HepG2 (cell line): ENCODE results near the gene TMX1.

Experiments used
- ATF6 ChIP-seq: sonication (generic); formaldehyde crosslinking; conservative IDR thresholded peaks from 2 replicates; pipeline ENCODE4 v1.4.0; 2020; ENCODE audit warnings: missing genetic modification reagents
- DPF2 ChIP-seq: sonication (generic); formaldehyde crosslinking; IDR thresholded peaks from 2 replicates; pipeline ENCODE4 v1.4.0; 2020; ENCODE audit warnings: mild to moderate bottlenecking, low read depth, missing genetic modification reagents, borderline replicate concordance
- FOXA1 ChIP-seq, 2 experiments: fragments of 450-650 bp in 1 of 2; sonication (generic) in 1 of 2; formaldehyde crosslinking in 1 of 2; IDR thresholded peaks; 2 replicates each; pipeline versions ENCODE4 v1.4.0 to v1.6.1; 2016 to 2020; ENCODE audit warnings: missing genetic modification reagents in 1 of 2
- HDAC6 ChIP-seq: fragments of 200-600 bp; sonication (generic); IDR thresholded peaks from 2 replicates; pipeline ENCODE4 v1.7.0; 2017; ENCODE audit warnings: mild to moderate bottlenecking, antibody characterized with exemption, low read length, low read depth
- MAFG ChIP-seq: sonication (generic); formaldehyde crosslinking; IDR thresholded peaks from 2 replicates; pipeline ENCODE4 v1.5.1; 2020; ENCODE audit warnings: mild to moderate bottlenecking, missing genetic modification reagents
- MAX ChIP-seq: IDR thresholded peaks from 2 replicates; pipeline ENCODE4 v1.6.1; 2012; ENCODE audit warnings: inconsistent platforms
- MYC ChIP-seq: sonication (generic); formaldehyde crosslinking; IDR thresholded peaks from 2 replicates; pipeline ENCODE4 v1.9.0; 2021; ENCODE audit warnings: missing genetic modification reagents, borderline replicate concordance
- RBFOX2 ChIP-seq: fragments of 200-400 bp; formaldehyde crosslinking; IDR thresholded peaks from 2 replicates; pipeline ENCODE4 v1.6.1; 2017; ENCODE audit warnings: low read depth, mild to moderate bottlenecking, low read length
- YY1 ChIP-seq: IDR thresholded peaks from 2 replicates; pipeline ENCODE4 v1.6.1; 2011; ENCODE audit warnings: low read length, low read depth, moderate library complexity, mild to moderate bottlenecking; ENCODE audit not compliant: insufficient read depth, insufficient replicate concordance
- ZFP36L2 ChIP-seq: sonication (generic); formaldehyde crosslinking; IDR thresholded peaks from 2 replicates; pipeline ENCODE4 v1.4.0; 2020; ENCODE audit warnings: missing genetic modification reagents
- ZNF274 ChIP-seq: sonication (generic); formaldehyde crosslinking; IDR thresholded peaks from 2 replicates; pipeline ENCODE4 v1.5.1; 2020; ENCODE audit warnings: mild to moderate bottlenecking, missing genetic modification reagents
- ZNF543 ChIP-seq: sonication (generic); formaldehyde crosslinking; IDR thresholded peaks from 2 replicates; pipeline ENCODE4 v1.4.0; 2020; ENCODE audit warnings: mild to moderate bottlenecking, missing genetic modification reagents
- TF ChIP-seq, protein P1 (sequence below): IDR thresholded peaks from 2 replicates; pipeline ENCODE4 v1.6.1; 2012; ENCODE audit warnings: low read length, improper control_type of control experiment
- TF ChIP-seq, protein P2 (sequence below), 2 experiments: fragments of 450-650 bp in 1 of 2; sonication (generic) in 1 of 2; formaldehyde crosslinking in 1 of 2; IDR thresholded peaks; 2 replicates each; pipeline versions ENCODE4 v1.6.1 to v1.8.0; 2016 to 2022; ENCODE audit warnings: antibody characterized with exemption in 1 of 2, mild to moderate bottlenecking in 1 of 2, missing genetic modification reagents in 1 of 2

DNA sequence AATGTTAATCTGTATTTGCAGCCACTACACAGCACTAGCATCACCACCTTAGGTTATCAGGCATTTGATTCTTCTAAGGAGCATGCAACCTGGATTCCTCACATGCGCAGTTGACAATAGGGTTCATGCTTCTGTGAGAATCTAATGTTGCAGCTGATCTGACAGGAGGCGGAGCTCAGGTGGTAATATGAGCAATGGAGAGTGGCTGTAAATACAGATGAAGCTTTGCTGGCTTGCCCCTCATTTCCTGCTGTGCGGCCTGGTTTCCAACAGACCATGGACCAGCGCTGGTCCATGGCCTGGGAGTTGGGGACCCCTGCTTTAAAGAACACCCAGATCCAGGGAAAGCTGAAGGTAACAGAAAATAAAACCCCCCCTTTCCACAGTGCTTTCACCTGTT lies 51.0 kb downstream of the TMX1 start:
- TF ChIP-seq ZNF543 (CRISPR knock-in tag) (no peak), ZNF274 (CRISPR knock-in tag) (no peak), DPF2 (CRISPR knock-in tag) (no peak), FOXA1 (IDR thresholded peaks at IDR 0.05) (no peak), FOXA1 (CRISPR knock-in tag; IDR thresholded peaks at IDR 0.05) (no peak), MAX (no peak), ATF6 (CRISPR knock-in tag) (no peak), YY1 (no peak), MYC (CRISPR knock-in tag) (no peak), RBFOX2 (no peak), HDAC6 (no peak), MAFG (CRISPR knock-in tag) (no peak), ZFP36L2 (CRISPR knock-in tag) (no peak)
- TF ChIP-seq, protein P1, sequence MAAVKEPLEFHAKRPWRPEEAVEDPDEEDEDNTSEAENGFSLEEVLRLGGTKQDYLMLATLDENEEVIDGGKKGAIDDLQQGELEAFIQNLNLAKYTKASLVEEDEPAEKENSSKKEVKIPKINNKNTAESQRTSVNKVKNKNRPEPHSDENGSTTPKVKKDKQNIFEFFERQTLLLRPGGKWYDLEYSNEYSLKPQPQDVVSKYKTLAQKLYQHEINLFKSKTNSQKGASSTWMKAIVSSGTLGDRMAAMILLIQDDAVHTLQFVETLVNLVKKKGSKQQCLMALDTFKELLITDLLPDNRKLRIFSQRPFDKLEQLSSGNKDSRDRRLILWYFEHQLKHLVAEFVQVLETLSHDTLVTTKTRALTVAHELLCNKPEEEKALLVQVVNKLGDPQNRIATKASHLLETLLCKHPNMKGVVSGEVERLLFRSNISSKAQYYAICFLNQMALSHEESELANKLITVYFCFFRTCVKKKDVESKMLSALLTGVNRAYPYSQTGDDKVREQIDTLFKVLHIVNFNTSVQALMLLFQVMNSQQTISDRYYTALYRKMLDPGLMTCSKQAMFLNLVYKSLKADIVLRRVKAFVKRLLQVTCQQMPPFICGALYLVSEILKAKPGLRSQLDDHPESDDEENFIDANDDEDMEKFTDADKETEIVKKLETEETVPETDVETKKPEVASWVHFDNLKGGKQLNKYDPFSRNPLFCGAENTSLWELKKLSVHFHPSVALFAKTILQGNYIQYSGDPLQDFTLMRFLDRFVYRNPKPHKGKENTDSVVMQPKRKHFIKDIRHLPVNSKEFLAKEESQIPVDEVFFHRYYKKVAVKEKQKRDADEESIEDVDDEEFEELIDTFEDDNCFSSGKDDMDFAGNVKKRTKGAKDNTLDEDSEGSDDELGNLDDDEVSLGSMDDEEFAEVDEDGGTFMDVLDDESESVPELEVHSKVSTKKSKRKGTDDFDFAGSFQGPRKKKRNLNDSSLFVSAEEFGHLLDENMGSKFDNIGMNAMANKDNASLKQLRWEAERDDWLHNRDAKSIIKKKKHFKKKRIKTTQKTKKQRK, result no peak
- TF ChIP-seq, protein P2, sequence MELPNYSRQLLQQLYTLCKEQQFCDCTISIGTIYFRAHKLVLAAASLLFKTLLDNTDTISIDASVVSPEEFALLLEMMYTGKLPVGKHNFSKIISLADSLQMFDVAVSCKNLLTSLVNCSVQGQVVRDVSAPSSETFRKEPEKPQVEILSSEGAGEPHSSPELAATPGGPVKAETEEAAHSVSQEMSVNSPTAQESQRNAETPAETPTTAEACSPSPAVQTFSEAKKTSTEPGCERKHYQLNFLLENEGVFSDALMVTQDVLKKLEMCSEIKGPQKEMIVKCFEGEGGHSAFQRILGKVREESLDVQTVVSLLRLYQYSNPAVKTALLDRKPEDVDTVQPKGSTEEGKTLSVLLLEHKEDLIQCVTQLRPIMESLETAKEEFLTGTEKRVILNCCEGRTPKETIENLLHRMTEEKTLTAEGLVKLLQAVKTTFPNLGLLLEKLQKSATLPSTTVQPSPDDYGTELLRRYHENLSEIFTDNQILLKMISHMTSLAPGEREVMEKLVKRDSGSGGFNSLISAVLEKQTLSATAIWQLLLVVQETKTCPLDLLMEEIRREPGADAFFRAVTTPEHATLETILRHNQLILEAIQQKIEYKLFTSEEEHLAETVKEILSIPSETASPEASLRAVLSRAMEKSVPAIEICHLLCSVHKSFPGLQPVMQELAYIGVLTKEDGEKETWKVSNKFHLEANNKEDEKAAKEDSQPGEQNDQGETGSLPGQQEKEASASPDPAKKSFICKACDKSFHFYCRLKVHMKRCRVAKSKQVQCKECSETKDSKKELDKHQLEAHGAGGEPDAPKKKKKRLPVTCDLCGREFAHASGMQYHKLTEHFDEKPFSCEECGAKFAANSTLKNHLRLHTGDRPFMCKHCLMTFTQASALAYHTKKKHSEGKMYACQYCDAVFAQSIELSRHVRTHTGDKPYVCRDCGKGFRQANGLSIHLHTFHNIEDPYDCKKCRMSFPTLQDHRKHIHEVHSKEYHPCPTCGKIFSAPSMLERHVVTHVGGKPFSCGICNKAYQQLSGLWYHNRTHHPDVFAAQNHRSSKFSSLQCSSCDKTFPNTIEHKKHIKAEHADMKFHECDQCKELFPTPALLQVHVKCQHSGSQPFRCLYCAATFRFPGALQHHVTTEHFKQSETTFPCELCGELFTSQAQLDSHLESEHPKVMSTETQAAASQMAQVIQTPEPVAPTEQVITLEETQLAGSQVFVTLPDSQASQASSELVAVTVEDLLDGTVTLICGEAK (IDR thresholded peaks at IDR 0.05), result no peak
- TF ChIP-seq, protein P2 (CRISPR knock-in tag; IDR thresholded peaks at IDR 0.05), result no peak
